Activated CD4-positive, alpha-beta T cell treated with anti-CD3 and anti-CD28 coated beads for 24 hours (primary cell): Measurements from ENCODE around the gene RTL1.

Source experiments
- DNase-seq, 2 donors: peaks; one replicate each; pipeline ENCODE4 v3.0.0-alpha.2; 2020; ENCODE audit warnings: low read depth in 2 of 2

The RTL1 gene

GRCh38 chr14:100834794-100835547 lies 68.6 kb downstream of the RTL1 start:
- no peak for DNase-seq

DNA sequence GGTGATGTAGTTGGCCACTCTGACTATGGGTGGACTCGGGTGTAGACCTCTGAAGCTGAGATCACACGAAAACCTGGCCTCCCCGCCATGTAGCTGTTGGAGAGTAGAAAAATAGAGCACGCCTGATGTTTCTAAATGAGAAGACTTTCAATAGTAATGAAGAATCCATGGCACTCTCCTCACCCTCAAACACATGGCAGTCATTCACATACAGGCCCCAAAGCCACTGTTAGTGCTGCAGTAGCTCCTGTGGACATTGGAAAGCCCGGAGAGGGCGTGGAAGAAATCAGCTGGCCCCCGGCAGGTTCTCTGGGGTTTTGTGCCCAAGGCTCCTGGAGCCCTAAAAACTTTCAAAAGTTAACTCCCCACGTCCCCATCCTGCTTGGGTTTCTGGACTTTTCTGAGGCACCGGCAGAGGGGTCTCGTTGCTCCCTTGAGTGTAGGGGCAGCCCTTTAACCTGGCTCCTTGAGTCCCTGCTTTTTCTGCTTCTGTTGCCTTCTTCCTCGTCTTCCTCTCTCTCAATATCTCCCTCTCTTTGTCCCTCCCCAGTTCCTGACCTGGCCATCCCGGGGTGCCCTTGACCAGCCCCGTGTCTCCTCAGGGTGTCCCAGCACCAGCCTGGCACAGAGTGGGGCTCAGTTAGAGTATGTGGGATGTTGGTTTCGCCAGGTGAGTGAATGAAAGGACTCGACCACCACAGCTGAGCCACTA lies 69.3 kb downstream of the RTL1 start:
- no peak for DNase-seq

DNA sequence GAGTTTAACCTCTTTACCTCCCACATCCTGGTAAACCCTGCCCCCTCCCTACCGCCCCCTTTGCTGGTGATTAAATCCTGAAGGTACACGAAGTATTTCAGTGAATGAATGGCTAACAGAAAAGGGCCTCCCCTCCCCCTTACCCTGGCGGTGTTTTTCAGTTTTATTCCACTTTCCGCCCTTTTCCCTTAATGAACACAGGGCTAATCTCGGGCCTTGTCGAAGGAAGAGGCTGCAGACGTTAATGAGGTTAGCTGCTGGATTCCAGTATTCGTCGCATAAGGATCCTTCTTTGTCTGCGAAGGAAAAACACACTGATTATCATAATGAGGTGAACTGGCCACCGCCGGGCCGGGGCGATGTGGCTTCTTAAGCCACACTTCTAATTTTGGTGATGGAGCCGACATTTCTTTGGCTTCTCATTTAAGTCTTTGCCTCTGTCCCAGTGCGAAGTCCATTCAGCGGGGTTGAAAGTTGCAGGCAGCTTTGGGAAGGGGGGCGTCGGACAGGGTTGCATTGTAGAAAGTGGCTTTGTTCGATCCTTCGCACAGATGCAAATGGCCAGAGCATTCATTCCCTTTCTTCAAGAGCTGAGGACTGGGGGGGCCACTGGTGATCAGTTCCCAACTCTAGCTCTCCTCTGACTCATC lies 71.1 kb downstream of the RTL1 start:
- no peak for DNase-seq

DNA sequence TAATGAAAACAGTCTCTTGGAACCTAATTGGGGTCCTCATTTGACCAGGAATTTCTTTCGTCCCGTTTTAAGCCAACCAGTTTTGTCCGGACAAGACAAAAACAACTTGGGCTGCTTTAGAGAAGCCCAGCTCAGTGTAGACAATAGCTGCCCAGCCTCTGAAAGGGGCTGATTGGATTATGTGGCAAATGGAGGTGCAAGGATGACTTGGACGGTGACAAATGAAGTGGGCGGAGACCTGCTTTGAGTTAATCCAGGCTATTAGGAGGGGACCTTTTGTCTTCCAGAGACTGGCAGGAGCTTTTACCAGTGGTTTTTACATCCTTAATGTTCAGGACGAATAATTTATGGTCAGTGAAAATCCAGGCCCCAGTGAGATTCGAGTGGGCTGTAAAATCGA lies 72.8 kb downstream of the RTL1 start:
- no peak for DNase-seq
